NCI-H69 (cell line): ENCODE results near the gene LZTS2.

ENCODE experiments used
- DNase-seq: peaks from one replicate; lab custom pipeline; 2025; lab: John Stamatoyannopoulos, UW

Gene LZTS2

DNA sequence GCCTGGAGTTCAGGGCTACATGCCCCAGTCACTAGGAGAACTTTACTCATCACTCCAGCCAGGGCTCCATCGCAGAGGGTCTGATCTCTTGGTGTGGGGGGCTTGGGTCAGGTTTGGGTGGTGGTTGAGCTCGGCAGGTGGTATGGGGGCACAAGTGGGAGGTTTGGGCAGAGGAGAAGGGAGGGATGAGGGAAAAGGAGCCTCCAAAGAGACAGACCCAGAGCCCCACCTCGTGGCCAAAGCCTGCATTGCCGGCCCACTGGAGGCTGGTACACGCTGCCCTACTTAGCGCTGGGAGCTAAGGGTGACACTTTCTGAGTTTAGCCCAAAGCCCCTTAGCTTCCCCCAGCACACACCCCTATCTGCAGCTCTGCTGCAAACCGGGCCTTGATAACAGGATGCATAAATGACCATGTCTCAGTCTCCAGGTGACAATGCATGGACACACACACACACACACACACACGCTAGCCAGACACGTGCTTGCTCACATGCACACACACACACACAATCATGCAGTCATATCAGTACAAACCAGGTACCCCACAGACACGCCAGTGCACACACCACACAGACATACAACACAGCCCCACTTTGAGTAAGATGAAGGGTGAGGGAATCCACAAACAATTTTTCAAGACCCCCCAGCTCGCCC, 14.7 kb downstream of the LZTS2 start:
- DNase-seq, result peak; percentile 48

DNA sequence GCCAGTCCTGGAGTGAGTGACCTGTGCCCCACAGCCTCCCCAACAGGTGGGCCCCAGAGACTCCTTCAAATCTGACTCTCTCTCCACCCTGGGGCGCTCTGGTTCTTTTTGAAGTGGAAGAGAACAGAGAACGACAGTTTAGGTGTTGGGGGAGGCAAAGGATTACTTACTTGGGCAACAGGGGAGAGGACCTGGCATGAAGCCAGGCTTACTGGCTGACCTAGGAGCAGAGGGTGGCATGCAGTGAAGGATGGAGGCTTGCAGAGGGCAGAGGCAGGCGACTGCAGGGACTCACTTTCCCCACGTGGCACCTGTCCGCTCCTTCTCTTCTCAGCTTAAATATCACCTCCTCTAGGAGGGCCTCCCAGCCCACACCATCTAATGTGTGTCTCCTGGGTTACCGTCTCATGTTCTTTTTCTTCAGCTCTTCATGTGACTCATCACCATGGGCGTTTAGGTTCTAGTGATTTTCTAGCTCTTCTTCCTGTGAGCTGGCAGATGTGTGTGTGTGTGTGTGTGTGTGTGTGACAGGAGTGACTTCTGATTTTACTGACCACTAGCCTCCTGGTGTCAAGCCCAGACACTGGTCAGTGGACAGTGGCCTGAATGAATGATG, 15.5 kb downstream of the LZTS2 start:
- DNase-seq, result peak; percentile 26

DNA sequence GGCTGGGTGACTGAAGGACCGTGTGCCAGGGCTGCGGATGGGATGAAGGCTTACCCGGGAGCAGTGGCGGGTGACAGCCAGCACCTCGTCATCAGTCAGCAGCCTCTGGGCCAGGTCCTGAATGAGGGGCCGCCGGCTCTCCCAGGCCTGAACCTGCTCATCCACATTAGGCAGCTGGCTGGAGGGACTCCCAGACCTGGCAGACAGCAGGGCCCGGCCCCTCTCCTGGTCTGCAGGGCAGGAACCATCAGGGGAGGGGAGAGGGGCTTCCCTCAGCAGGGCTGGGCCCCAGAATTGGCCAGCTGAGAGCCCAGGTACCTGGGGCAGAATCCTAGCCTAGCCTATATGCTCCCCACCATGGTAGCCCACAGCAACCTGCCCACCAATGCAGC, 16.0 kb downstream of the LZTS2 start:
- no peak for DNase-seq

DNA sequence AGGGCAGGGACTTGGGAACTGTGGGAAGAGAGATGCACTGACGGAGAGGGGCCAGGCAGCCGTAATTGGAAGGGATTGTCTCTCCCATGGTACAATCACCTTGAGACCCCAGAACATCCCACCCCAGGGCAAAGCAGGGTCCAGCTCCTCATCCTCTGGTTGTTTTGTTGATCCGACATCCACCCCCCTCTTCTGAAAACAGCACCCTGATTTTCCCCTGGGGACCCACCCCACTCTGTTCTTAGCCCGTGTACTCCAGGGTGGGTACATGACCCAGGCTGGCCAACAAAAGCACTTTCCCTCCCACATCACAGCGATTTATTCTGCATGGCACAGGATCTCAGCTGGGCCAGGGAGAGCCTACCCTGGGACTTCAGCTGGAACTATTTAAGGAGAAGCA, 17.2 kb downstream of the LZTS2 start:
- no peak for DNase-seq

DNA sequence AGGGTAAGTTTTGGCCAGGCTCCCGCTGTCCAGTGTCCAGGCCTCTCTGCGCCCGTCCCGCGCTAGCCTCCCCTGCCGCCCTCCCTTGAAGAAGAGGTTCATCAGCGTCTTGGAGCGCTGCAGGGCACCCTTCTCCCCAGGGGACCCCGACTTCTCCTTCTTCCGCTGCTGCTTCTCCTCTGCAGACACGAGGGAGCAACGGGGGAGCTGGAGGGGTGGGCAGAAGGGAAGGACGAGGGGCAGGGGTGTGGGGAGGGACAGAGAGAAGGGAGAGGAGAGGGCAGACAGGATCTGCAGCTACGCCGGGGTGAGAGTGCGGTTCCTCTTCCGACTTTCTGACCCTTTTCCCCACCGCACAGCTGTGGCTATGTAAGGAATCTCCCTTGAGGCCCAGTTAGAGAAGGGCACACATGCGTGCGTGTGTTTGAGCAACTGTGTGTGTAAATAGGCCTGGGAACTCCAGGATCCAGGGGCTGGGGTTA, 18.6 kb downstream of the LZTS2 start:
- no peak for DNase-seq

DNA sequence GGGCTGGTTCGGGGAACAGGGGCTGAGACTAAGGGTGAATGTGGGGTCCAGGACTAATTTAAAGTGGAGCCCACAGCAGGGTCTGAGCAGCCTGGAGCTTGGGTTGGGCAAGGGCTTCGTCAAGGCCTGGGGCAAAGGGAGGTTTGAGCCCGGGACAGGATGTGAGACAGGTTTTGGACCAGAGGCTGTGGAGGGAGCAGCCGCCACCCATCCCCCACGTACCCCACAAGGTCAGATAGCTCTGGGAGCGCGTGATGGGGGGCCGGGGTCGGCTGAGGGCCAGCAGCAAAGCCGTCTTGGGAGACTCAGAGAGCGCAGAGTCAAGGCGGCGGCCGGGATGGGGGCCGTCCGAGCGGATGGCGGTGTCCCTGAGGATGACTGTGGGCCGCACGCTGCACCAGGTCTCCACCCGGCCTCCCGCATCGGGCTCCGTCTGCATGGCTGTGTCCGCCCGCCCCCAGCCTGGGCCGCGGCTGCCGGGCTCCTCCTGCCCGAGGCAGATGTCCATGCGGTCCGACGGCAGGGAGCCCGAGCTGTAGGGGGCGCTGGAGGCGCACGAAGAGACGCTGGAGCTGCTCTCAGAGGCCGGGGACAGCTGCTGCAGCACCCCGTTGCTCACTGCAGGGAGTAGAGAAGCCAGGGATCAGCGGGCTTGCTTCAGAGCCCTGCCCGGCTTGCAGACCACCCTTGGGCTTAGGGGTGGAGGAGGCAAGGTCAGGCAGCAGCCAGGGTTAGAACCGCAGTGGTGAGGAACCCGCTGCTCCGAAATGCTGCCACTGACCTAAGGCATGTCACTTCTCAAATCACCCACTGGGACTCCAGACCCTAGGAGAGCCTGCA, 19.2 kb downstream of the LZTS2 start:
- DNase-seq, result peak; percentile 84

DNA sequence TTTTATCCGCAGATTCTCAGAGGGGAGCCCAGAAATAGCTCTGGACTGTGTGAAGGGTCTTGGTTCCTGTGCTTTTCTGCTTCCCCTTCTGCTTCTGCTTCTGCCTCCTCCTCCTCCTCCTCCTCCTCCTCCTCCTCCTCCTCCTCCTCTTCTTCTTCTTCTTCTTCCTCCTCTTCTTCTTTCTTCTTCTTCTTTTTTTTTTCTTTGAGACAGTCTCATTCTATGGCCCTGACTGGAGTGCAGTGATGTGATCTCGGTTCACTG, 19.8 kb downstream of the LZTS2 start:
- no peak for DNase-seq

DNA sequence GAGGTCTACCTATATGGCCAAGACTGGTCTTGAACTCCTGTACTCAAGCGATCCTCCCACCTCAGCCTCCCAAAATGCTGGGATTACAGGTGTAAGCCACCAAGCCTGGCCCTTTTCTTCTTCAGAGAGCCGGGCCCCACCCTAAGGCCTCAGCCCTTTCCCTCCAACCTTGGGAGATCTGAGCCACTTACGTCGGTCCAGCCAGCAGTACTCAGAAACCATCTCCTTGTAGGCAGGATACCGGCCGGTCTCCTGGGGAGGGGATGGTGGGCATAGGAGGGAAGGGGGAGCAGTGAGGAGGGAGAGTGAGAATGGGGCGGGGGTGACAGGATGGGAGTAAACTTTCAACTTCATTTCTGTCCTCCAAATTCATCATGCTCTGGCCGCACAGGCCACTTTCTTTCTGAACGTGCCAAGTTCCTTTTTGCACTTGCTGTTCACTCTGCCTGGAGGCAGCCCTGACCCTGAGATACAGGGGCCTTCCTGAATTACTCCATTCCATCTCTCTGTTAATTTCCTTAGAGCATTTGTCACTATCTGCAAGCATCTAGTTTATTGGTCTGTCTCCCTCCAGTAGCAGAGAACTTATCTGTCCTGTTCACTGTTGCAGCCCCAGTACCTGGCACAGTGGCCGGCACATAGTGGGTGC, 20.9 kb downstream of the LZTS2 start:
- no peak for DNase-seq

DNA sequence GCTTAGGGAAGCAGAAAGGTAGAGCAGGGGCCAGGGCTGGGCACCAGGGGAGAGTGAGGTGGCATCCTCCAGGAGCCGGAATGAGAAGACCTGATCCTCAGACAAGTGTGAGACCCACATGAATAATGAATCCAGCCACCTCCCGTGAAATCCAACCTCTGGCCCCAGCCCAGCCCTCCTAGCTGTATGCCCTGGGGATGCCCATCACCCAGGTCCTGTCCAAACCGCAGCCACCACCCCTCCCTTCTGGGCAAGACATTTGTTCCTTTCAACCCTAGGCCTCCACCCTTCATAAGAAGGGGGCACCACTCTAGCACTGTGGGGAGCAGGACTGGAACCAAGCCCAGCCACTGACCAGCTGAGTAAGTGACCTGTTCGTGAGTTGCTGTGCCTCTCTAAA, 21.6 kb downstream of the LZTS2 start:
- DNase-seq, result no peak

DNA sequence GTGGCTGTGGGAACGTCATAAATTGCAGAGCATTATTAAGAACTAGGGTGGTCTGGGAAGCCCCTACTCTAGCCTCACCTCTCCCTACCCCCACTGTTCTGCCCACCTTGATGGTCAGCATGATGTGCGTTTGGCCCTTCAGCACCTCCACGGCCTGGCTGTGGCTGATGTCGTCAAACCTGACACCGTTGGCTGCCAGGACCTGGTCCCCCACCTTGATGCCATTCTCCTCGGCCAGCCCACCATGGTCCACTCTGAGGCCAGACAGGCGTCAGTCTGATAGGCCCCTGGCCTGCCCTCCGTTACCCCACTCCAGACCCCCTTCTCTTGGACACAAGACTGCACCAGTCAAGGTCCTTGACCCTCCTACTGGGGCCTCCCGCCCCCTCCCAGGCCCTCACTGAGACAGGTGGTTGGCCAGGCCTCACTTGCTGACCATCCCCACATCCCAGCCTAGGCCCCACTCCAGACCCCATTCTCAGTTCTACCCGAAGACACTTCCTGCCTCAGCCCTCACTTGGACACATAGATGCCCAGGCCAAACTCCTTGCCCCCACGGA, 22.2 kb downstream of the LZTS2 start:
- DNase-seq, result no peak

DNA sequence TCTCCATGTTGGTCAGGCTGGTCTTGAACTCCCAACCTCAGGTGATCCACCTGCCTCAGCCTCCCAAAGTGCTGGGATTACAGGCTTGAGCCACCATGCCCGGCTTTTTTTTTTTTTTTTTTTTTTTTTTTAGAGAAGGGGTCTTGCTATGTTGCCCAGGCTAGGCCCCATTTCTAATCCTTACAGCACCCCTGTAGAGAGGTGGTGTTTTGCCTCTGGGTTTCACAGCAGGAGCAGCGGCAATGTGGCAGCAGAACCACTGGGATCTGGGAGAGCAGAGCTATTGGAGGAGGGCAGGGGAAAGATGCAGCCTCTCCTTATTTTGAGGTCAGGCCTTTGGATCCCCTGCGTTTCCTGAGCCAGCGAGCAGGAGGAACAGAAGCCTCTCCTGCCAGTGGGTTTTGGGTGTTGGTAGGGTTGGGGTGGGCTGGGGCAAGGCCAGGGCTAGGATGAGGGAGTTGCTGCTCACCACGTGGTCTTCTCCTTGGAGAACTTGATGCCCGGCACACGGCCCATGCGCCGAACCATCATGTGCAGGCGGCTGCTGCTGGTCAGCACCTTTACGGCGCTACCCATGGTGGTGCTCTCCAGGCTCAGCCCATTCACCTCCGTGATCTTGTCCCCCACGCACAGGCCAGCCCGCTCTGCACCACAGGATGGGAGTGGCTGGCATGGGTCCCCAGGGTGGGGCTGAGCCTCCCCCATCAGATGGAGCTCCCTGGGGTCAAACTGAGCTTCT, 23.5 kb downstream of the LZTS2 start:
- DNase-seq, result no peak

DNA sequence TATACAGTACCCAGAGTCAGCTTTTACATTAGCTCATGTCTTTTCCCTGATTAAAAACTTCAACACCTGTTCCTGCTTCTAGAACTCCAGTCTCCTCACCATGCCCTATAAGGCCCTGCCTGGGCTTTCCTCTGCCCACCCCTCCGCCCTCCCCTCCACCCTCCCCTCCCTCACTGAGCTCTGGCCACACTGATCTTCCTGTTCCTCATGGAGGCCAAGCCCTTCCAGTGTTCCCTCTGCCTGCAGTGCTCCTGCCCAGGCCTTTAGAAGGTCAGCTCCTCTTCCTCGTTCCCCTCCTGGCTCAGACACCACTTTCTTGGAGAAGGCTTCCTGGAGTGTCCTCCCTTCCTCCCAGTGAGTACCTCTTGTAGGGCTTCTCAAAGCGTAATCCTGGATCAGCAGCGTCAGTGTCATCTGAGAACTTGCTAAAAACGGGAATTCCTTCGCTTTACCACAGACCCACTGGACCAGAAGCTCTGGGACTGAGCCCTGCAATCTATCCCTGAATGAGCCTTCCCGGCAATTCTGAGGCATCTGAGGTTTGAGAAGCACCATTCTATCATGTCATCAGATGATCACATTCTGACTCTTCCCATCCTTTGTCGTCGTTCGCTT, 27.6 kb downstream of the LZTS2 start:
- no peak for DNase-seq

DNA sequence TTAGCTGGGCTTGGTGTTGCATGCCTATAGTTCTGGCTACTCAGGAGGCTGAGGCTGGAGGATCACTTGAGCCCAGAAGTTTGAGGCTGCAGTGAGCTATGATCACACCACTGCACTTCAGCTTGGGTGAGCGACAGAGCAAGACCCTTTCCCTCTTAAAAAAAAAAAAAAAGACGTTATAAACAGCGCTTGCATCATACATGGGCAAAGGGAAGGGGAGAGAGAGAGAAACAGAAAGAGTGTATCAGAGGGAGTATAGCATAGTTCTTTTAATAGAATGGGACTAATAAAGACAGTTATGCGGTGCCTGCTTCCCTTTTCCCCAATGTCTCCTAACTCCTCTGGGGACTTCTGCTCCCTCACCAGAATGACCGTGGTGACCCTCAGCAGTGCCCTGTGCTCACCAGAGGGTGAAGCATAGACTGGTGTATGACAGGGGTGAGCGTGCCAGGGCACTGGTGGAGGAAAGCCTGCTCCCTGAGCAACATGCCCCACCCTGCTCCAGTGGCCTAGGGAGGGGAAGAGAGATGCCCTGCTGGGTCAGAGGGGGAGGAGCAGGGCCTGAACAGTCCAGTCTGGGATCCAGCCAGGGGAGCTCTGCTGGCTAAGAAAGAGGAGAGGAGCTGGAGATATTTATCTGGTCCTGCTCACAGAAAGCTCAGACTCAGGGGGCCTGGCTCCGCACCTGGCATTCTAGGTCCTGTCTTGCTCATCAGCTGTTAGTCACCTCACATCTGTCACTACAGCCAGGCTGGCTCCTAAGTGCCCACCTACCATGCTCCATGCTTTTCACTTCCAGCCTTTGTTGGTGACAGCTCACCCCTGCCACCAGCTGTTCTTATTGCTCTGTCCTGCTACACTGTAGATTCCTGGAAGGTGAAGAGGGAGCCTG, 29.1 kb downstream of the LZTS2 start:
- DNase-seq, result peak; percentile 71

DNA sequence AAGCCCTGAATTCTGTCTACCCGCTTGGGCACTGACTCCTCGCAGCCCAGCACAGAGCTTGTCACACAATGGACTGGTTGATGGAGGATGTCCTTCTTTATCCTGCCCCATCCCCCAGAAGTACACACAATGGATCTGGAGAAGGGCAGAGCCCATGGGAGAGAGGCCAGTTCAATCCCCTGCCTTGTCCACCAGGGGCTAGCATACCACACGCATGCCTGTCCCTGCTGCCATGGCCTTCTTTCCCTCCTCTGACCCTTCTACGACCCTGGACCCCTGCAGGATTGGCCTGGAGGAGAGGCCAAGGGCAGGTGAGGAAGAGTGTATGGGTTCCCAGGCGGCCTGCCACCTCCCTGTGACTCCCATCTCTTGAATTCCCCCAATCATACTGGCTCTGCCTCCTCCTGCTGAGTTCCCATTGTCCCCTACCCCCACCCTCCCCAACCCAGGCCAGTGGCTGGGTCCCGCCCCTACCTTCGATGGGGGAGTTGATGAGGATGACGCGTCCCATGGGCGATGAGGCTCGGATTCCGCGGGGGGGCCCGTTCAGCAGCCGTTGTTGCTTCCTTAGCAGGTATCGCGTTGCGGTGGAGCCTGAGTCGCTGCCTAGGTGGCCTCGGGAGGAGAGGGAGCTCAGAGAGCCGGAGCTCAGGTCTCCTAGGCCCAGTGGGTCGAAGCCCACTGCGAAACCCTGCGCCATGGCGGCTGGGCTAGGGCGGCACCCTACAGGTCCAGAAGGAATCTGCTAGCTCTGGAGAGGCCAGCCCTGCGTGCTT, 30.1 kb downstream of the LZTS2 start:
- DNase-seq, result peak; percentile 20

DNA sequence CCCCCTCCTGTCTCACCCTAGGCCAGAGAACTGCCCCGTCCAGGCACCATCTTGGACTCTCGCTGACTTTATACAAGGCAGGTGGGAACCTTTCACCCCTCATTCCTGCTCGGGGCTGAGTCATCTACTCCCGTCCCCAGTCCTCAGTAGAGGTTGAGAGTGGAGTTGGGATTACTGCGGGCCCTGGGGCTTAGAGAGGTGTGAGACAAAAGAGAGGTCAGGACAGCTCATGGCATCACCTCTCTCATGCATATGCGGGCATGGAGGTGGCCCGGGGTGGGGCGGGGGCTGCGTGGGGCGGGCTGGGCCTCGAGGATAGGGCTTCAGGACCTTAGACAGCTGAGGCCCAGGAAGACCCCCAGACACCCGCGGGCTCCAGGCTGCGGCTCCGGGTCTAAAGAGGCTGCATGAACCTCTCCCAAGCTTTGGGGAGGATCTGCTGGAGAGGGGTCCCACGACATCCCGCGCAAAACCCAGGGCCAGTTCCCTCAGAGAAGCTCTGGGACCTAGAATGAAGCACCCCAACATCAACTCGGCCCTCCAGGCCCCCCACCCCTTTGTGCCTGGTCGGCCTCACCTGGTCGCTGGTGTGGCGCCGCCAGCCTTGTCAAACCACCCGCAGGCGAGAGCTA, 31.0 kb downstream of the LZTS2 start:
- no peak for DNase-seq

DNA sequence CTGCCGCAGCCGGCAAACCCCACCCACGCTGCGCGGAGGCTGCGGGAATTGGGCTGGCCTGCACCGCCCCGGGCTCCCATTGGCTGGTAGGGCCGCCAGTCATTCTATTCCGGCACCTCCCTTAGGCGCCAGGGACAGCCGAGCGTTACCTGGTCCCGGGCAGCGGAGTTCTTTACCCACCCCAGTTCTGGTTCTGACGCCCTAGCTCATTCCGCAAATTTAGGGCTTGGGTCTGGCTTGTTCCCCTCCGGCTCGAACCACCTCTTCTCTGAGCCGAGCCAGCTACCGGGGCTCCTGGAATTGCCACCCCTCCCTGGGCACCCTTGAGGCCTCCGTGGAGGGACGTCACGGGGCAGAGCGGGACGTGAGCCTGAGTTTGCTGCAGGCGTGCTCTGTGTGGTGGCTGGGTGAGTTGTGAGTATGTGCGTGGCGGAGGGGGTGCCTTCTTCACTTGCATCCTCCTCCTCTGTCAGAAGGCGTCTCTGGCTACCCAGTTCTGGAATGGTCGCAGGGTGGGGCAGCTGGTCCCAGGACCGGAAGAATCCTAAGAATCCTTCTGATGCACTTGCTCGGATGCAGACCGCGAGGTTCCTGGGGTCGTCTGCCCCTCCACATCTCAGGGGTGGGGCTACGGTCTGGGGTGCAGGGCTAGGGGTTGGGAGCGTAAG, 31.7 kb downstream of the LZTS2 start, which contains the start of the genes PDZD7 and SFXN3:
PDZD7 (minus strand) TSS at position 2 of the 668 bp plus-strand sequence. CDS start 910 bp downstream, outside the sequence.
SFXN3 (plus strand) TSS at position 107 of the 668 bp plus-strand sequence. CDS start 3,461 bp downstream, outside the sequence.
- DNase-seq, result peak; percentile 92

DNA sequence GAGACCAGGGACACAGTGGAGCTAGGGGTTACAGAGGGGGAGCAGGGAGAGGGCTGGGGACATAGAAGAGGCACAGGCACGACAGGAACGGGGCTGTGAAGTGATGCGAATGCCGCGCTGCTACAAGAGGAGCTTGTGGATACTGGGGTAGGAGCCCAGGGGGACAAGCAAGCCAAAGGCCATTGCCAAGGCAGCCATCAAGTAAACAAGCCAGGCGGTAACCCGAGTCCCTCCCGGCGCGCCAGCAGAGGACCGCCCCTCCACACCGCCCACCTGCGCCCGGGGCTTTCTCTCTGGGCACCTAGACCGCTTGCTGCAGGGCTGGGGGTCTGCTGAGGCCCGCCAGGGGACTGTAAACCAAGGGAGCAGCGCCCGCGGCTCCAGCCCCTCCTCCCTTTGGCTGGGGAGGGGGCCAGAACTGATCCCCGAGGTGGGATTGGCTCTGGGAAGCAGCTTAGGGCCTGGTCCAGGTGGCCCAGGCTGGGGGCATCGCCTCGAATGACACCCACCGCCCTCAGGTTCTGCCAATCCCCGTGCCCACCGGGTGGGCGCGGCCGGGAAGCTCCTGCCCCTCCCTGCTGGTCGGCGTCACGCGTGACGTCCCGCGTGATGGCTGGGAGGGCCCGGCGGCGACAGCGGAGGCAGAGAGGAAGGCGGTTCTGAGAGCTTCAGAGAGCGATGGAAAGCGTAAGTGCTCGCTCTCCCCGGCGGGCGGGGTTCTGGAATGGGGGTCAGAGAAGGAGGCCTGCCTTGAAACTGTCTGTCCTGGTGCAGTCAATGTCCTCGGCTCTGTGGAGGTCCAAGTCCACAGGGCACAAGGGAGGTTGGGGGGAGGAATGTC, 32.4 kb downstream of the LZTS2 start:
- DNase-seq, result peak; percentile 52
